HG03575 (cell line): ENCODE measurements around the gene TESK2.
"Not testable (repeated sequence)": the region's sequence is repeated elsewhere in the genome, so short reads cannot be mapped to it uniquely, and the experiment has no call there.

Source experiments
- ATAC-seq: cut with Tn5 transposase; IDR thresholded peaks from one replicate; pipeline ENCODE4 v1.9.1; 2021; ENCODE audit not compliant: unreplicated experiment, insufficient number of reproducible peaks, low FRiP score; ENCODE audit errors: extremely low read depth

The TESK2 gene

GRCh38 chr1:45490626-45491486 lies at the start of gene TESK2:
TESK2 (minus strand) TSS chr1:45491163; CDS start chr1:45457785, 33,378 bp downstream.
- ATAC-seq: peak; percentile 73

DNA sequence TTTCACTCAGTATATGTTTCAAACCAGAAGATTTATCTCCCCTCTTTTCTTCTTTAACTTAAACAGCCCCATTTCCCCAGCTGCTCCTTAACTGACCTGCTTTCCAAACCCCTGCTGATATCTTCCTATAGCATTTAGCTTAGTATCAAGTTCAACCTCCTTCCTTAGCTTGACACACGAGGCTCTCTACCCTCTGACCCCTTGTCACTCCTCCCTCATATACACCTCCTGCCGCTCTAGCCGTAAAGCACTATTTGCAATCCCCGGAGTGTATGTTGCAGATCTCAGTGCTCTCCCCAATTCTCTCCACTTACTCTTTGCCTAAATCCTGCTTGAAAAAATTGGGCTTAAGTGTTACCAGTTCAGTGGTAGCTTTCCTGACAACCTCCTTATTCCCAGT lies 45.9 kb upstream of the TESK2 start:
- no peak for ATAC-seq

GRCh38 chr1:45535988-45536766 lies 45.2 kb upstream of the TESK2 start:
- no peak for ATAC-seq

- ATAC-seq: no peak
Measured at GRCh38 chr1:45531873-45532272, 40.9 kb upstream of the TESK2 start.

- no peak for ATAC-seq
Measured at GRCh38 chr1:45530632-45531135, 39.7 kb upstream of the TESK2 start.

DNA sequence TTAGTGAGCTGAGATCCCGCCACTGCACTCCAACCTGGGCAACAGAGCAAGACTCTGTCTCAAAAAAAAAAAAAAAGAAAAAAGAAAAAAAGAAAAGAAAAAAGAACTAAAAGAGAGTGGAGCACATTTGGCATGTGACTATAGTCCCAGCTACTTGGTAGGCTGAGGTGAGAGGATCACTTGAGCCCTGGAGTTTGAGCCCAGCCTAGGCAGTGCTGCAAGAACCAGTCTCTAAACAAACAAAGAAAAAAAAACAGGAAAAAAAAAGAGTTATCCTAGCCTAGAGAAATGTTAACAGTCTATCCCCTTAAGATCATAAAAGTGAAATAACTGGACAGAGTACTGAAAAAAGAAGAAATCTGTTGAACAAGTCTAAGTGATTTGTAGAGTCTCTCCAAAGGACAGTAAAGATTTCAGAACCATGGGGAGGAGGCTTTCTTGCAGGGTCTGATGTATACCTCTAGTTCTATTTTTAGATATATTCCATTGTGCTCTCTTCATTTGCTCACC lies 35.2 kb upstream of the TESK2 start:
- ATAC-seq: no peak

DNA sequence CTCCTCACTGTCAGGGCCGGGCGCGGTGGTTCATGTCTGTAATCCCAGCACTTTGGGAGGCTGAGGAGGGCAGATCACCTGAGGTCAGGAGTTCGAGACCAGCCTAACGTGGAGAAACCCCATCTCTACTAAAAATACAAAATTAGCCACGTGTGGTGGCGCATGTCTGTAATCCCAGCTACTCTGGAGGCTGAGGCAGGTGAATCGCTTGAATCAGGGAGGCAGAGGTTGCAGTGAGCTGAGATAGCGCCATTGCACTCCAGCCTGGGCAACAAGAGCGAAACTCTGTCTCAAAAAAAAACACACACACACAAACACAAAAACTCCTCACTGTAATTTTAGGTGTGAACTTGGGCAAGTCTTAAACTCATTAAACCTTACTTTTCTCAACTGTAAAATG lies 33.0 kb upstream of the TESK2 start:
- not testable (repeated sequence) for ATAC-seq

DNA sequence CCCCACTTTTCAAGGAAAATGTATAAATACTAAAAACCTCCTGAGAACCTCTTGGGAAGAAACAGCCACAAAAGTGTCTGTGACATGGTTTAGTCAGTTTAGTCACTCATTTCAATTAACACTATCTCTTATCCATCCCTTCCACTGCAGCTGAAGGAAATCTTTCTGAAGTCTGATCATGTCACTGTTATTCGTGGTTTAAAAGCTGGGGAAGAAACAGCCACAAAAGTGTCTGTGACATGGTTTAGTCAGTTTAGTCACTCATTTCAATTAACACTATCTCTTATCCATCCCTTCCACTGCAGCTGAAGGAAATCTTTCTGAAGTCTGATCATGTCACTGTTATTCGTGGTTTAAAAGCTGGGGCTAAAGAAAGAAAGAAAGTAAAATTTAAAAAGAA lies 32.6 kb upstream of the TESK2 start:
- ATAC-seq: not testable (repeated sequence)

- no peak for ATAC-seq
Measured at GRCh38 chr1:45522324-45523104, 31.6 kb upstream of the TESK2 start.

DNA sequence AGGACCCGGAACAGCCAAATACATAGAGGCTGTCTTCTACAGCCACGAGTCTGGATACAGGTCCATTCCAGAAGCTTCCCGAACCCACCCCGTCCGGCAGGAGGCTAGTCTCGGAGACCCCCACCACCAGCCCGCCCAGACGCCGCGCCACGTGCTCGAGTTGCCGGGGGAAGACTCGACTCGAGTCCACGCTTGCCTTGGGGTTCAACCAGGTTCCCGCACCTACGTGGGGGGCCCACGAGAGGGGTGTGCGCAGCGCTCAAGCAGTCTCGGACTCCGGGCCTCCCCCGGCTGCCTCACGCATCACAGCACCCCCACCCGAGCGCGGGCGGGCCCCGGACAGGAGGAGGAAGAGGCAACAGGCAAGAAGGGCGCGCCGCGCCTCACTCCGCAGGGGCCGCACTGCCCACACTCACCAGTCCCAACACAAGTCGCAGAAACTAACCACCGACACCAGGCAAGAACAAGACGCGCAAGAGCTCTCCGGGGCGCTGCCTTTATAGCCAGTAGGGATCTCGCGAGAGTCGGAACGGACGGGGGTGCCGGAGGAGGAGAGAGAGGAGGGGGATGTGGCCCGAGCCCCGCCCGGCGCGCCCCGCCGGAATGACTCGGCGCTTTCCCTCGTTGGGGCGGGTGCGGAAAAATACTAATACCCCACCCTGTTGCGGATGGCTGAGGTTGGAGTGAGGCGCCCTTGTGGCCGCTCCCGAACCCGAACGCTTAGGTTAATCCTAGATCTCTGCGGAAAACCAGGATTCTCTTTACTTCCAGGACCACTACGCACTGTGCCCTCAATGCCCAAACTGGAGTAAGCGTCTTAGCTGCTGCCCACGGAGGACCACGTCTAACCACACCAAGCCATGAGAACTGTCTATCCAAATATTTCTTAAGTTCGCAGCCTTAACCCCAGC lies 30.7 kb upstream of the TESK2 start, which contains the start of gene PRDX1:
Gene PRDX1 (minus strand): TSS at position 472 of the 911 bp plus-strand sequence. CDS start 2,841 bp downstream, outside the sequence.
- peak; percentile 46 for ATAC-seq

GRCh38 chr1:45519774-45520173 lies 28.8 kb upstream of the TESK2 start:
- ATAC-seq: not testable (repeated sequence)

DNA sequence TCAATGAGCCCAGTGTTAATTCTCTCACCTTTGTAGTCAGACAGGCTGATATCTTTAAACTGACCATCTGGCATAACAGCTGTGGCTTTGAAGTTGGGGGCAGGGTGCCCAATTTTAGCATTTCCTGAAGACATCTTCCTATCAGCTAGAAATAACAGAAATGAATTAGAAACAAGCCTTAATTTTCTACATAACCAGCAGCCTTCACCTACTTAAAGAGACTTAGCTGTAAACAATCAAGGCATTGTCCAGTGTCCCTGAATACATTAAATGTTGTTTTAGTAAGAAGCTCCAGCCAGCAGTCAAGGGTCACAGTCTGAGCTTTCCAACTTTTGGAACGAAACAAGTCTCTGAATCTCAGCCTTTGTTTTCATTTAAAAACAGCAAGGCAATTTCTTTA lies 27.9 kb upstream of the TESK2 start:
- ATAC-seq: no peak

- not testable (repeated sequence) for ATAC-seq
Measured at GRCh38 chr1:45518366-45518765, 27.4 kb upstream of the TESK2 start.

DNA sequence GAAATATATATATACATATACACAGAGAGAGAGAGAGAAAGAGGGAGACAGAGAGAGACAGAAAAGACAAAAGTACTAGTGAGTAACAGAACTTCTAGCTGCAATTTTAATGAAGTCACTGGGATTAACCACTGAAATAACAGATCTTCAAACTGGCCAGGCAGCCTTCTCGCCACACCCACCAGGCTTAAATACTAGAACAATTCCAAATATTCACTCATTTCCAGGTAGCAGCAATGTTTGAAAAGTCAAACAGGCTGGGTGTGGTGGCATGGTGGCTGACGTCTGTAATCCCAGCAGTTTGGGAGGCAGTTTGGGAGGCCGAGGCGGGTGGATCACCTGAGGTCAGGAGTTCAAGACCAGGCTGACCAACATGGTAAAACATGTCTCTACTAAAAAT lies 25.5 kb upstream of the TESK2 start:
- no peak for ATAC-seq

DNA sequence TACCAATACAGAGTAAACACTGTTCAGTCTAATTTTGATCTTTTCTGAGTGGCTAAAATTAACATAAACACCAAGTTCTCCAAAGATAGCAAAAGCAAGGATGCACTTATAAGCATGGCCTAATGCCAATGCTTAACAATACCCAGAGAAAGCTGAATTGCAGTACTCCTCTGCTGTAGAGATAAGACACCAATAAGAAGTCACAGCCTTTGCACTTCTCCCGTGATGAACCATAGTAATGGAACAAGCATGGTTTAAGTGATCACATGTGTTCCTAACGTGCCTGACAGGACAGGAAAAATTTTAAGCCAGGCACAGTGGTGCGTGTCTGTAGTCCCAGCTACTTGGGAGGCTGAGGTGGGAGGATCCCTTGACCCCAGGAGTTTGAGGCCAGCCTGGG lies 25.1 kb upstream of the TESK2 start:
- ATAC-seq: no peak

DNA sequence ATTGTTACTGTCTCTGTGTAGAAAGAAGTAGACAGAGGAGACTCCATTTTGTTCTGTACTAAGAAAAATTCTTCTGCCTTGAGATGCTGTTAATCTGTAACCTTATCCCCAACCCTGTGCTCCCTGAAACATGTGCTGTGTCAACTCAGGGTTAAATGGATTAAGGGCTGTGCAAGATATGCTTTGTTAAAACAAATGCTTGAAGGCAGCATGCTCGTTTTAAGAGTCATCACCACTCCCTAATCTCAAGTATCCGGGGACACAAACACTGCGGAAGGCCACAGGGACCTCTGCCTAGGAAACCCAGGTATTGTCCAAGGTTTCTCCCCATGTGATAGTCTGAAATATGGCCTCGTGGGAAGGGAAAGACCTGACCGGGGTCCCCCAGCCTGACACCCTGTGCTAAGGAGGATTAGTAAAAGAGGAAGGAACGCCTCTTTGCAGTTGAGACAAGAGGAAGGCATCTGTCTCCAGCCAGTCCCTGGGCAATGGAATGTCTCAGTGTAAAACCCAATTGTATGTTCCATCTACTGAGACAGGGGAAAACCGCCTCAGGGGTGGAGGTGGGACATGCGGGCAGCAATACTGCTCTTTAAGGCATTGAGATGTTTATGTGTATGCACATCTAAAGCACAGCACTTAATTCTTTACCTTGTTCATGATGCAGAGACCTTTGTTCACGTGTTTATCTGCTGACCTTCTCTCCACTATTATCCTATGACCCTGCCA lies 22.7 kb upstream of the TESK2 start:
- not testable (repeated sequence) for ATAC-seq

- no peak for ATAC-seq
Measured at GRCh38 chr1:45512641-45513054, 21.7 kb upstream of the TESK2 start.
